ENCODE data around the gene PSMA7.

DNA sequence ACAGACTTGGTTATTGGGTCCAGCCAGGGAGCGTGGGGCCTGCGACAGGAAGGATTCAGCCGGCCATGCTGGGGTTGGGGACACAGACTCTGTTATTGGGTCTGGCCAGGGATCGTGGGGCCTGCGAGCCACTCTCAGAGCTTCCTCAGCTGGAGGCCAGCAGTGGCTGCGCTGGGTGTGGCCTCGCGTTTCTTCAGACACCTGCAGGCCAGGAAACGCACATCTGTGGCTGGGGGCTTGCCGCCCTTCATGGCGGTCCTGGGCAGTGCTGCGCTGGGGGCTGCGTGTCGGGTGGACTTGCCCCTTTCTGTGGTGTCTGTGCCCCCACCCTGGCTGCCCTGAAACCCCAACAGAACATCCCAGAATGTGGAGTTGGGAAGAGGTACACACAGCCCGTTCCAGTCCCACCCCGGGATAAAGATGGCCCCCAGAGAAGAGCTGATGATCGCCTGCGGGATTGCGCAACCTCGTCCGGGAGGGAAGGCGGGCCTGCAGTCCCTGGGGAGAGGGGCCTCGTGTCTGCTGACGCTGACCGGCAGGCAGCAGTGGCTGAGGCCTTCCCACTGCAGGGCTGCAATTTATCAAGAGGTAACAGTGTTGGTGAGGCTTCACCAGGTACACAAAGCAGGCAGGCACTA lies 22.7 kb upstream of the PSMA7 start:
- TF ChIP-seq POLR2AphosphoS5 (IDR thresholded peaks at IDR 0.05) (no peak), CTCF (IDR thresholded peaks at IDR 0.05) (no peak), POLR2A (IDR thresholded peaks at IDR 0.05) (no peak)

All from sigmoid colon (tissue), 4 donors.